ENCODE results near the gene AMACR.
A peak's percentile ranks its signal among the peaks of the same experiment; 100 is the strongest.
"Not testable (repeated sequence)": the region's sequence is repeated elsewhere in the genome, so short reads cannot be mapped to it uniquely, and the experiment has no call there.

Gene AMACR

DNA sequence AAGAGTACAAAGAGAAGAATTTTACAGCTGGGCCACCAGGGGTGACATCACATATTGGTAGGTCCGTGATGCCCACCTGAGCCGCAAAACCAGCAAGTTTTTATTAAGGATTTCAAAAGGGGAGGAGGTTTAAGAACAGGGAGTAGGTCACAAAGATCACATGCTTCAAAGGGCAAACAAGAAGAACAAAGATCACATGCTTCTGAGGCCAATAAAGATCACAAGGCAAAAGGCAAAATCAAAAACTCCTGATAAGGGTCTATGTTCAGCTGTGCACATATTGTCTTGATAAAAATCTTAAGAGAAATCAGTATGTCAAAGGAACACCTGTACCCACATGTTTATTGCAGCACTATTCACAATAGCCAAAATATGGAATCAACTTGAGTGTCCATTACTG, 2.3 kb upstream of the AMACR start:
- DNase-seq (ENCODE audit: low spot score in 2 of 2); H3K27me3 ChIP-seq (ENCODE audit: low read depth); H3K9me3 ChIP-seq; in situ Hi-C loops (cut with MboI; ENCODE audit: low sequenced_read_pairs); H3K36me3 ChIP-seq (replicated peaks); H3K4me3 ChIP-seq: not testable (repeated sequence)
- H3K4me1 ChIP-seq: peaks cover 12% of the 10 kb centered on the region

DNA sequence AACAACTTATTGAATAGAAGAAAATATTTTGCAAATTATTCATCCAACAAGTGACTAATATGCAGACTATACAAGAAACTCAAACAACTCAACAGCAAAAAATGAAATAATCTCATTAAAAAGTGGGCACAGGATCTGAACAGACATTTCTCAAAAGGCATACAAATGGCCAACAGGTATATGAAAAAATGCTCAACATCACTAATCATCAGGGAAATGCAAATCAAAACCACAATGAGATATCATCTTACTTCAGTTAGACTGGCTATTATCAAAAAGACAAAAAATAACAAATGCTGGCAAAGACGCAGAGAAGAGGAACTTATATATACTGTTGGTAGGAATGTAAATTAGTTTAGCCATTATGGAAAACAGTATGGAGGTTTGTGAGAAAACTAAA, 1.8 kb upstream of the AMACR start:
- Histone ChIP-seq H3K4me3 (no peak overlapping the region), H3K9me3 (no peaks in the 10 kb centered on the region), H3K27me3 (ENCODE audit: low read depth) (no peaks in the 10 kb centered on the region), H3K4me1 (peaks cover 12% of the 10 kb centered on the region), H3K36me3 (replicated peaks) (no peaks in the 10 kb centered on the region)
- DNase-seq (ENCODE audit: low spot score in 2 of 2): no peak
- in situ Hi-C loops (cut with MboI; ENCODE audit: low sequenced_read_pairs): no loop called here

DNA sequence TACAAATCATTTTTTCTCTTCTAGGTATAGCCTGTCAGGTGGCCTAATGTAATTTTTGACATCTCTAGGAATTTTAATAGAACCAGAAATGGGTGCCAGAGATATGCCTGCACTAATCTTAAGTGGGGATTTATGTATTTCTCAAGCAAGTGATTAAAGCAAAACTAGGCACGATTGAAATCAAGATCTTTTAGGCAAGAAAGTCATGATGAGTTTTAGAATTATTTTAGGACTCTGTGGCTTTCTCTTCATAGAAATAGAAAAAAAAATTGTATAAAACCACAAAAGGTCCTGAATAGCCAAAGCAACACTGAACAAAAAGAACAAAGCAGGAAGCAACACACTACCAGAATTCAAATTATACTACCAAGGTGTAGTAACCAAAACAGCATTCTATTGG, 952 bp upstream of the AMACR start:
- in situ Hi-C loops (cut with MboI; ENCODE audit: low sequenced_read_pairs): no loop called here

DNA sequence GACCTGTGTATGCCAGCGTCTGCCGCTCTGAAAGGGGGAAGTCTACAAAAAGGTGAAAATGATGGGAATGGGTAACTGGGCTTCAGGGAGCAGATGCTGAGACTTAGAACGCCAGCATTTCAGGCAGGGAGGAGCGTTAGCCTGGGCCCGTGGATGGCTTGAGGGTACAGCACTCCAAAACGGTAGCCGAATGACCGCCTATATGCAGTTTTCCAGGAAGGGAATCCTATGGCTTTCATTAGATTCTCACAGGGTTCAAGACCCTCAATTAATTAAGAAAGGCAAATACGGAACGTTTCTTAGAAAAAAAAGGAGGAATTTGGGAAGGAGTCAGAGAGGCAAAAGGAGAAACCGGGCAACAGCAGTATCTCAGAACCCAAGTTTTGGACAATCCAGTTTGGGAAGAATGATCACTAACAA, 639 bp downstream of the AMACR start:
- H3K36me3 ChIP-seq (replicated peaks): no peaks in the 10 kb centered on the region
- in situ Hi-C loops (cut with MboI; ENCODE audit: low sequenced_read_pairs): no loop called here
- H3K4me1 ChIP-seq: peaks cover 12% of the 10 kb centered on the region
- H3K4me3 ChIP-seq: peak overlapping the region; percentile 75
- no peaks in the 10 kb centered on the region for H3K27me3 ChIP-seq (ENCODE audit: low read depth)
- no peaks in the 10 kb centered on the region for H3K9me3 ChIP-seq
- DNase-seq (ENCODE audit: low spot score in 2 of 2): peak; percentile 10 to 12

More for the DNA sequence above, 952 bp upstream of the AMACR start:
- Histone ChIP-seq H3K4me1 (peaks cover 12% of the 10 kb centered on the region), H3K27me3 (ENCODE audit: low read depth) (no peaks in the 10 kb centered on the region), H3K9me3 (no peaks in the 10 kb centered on the region), H3K4me3 (peak overlapping the region; percentile 75), H3K36me3 (replicated peaks) (no peaks in the 10 kb centered on the region)
- DNase-seq (ENCODE audit: low spot score in 2 of 2): no peak

DNA sequence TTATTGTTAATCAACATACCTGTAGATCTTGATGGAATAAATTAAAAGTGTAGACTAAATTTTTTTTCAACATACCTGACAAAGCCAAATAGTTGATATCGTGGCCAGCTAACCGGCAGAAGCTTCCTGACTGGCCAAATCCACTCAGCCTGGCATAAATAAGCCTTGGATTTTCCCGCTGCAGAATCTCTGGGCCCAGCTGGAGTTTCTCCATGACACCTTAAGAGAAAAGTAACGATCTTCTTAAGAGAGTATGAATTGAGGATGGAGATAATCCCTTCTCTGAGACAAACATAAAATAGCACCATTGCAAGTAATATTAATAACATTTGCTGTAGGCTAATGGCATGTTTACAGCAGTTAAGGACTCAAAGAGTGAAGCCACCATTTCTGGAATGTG, 2.2 kb downstream of the AMACR start:
- Histone ChIP-seq H3K4me1 (peaks cover 12% of the 10 kb centered on the region), H3K27me3 (ENCODE audit: low read depth) (no peaks in the 10 kb centered on the region), H3K4me3 (no peak overlapping the region), H3K9me3 (no peaks in the 10 kb centered on the region), H3K36me3 (replicated peaks) (no peaks in the 10 kb centered on the region)
- in situ Hi-C loops (cut with MboI; ENCODE audit: low sequenced_read_pairs): no loop called here
- no peak for DNase-seq (ENCODE audit: low spot score in 2 of 2)

DNA sequence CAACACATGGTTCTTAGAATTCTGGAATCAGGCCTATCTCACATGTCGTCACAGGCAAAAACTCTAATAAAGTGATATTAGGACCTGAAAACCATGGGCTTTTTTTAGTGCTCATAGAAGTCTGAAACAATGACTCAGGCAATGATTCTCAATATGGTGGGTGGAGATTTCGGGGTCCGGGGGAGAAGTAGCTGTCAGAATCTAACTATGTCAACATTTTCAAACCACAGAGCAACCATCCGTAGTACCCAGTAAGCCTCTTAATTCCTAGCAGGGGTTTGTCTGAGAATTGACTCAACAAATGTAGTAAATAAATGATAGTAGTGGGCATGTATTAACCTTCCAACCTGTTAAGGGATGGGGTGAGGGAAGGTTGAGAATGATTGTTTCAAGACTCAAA, 2.6 kb downstream of the AMACR start:
- Histone ChIP-seq H3K4me1 (peaks cover 12% of the 10 kb centered on the region), H3K27me3 (ENCODE audit: low read depth) (no peaks in the 10 kb centered on the region), H3K4me3 (no peak overlapping the region), H3K36me3 (replicated peaks) (no peaks in the 10 kb centered on the region), H3K9me3 (no peaks in the 10 kb centered on the region)
- in situ Hi-C loops (cut with MboI; ENCODE audit: low sequenced_read_pairs): no loop called here
- DNase-seq (ENCODE audit: low spot score in 2 of 2): no peak

DNA sequence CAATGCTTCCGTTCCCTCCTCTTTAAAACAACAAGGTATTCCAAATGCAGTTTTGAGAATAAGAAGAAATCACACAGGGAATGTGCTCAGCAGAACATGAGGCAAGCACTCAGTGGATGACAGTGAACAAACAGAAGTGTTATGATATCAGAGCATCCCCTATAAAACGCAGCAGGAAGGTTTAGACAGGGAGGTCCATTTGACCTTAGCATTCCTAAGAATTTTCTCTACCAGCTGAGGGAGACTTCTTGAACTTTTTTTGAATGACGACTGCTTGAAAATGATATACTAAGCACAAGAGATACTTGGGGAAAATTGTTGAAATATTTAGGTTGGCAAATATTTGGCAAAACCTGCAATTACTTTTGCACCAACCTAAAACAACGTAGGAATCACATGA, 3.9 kb downstream of the AMACR start:
- H3K36me3 ChIP-seq (replicated peaks): no peaks in the 10 kb centered on the region
- no peak overlapping the region for H3K4me3 ChIP-seq
- no peaks in the 10 kb centered on the region for H3K9me3 ChIP-seq
- peaks cover 7% of the 10 kb centered on the region for H3K4me1 ChIP-seq
- H3K27me3 ChIP-seq (ENCODE audit: low read depth): no peaks in the 10 kb centered on the region
- no peak for DNase-seq (ENCODE audit: low spot score in 2 of 2)
- in situ Hi-C loops (cut with MboI; ENCODE audit: low sequenced_read_pairs): no loop called here

DNA sequence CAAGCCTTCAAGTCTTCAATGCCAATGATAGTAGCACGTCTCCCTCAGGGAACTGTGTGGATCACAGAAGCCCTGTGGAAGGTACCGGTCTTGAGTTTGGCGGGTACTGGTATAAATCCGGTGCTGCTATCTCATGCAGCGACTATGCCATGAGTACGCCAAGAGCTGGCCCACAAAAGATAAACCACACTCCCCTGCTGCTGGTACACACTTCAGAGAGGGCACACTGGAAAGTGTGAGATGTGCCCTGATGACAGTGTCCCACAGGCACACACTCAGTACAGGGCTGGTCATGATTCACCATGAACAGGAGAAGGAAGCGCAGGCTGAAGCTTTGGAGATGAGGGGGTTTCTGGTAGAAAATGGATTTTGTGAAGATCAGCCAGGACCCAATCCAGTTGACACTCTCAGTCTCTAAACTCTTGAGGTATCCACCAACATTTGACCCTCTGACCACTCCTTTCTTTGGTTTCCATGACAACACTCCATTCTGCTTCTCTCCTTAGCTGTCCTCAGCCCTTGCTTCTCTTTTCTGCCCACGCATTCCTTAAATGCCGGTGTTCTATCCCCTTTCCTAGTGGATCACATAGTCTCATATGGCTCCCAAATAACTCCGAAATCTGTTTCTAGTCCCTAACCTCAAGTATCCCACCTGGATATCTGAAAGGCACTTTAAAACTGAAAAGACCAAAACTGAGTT, 5.1 kb downstream of the AMACR start:
- Histone ChIP-seq H3K4me1 (peaks cover 4% of the 10 kb centered on the region; the same call in 1 of the 2 replicates), H3K27me3 (ENCODE audit: low read depth) (no peaks in the 10 kb centered on the region), H3K9me3 (no peaks in the 10 kb centered on the region), H3K4me3 (no peak overlapping the region), H3K36me3 (replicated peaks) (no peaks in the 10 kb centered on the region)
- peak; percentile 10 to 24 for DNase-seq (ENCODE audit: low spot score in 2 of 2)
- in situ Hi-C loops (cut with MboI; ENCODE audit: low sequenced_read_pairs): no loop called here

DNA sequence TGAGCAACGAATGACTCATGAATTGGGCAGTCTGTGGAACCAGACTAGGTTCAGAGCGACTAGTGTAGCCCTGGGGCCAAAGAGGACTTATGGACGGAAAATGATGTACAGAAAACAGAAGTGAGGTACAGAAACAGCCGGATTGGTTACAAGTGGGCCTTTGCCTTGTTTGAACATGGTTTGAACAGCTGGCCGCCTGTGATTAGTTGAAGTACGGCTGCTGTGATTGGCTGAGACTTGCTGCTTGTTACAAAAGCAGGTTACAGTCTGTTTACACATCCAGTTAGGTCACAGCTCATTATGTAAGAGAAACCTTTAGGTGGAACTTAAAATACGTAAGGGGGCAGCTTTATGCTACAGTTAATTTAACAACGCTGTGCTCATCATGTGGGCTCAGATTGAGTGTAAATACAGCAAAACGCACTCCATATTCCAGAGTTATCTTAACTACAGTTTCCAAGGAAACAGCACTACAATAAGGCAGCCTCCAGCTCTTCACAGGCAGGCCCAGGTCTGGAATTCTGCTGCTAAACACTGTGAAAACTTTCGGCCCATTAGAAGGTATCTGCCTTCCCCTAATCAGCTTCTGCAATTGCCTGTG, 6.5 kb downstream of the AMACR start:
- in situ Hi-C loops (cut with MboI; ENCODE audit: low sequenced_read_pairs): no loop called here
- Histone ChIP-seq H3K9me3 (no peaks in the 10 kb centered on the region), H3K27me3 (ENCODE audit: low read depth) (no peaks in the 10 kb centered on the region), H3K4me1 (no peaks in the 10 kb centered on the region; the same call in 1 of the 2 replicates), H3K36me3 (replicated peaks) (no peaks in the 10 kb centered on the region), H3K4me3 (no peak overlapping the region)
- no peak for DNase-seq (ENCODE audit: low spot score in 2 of 2)

DNA sequence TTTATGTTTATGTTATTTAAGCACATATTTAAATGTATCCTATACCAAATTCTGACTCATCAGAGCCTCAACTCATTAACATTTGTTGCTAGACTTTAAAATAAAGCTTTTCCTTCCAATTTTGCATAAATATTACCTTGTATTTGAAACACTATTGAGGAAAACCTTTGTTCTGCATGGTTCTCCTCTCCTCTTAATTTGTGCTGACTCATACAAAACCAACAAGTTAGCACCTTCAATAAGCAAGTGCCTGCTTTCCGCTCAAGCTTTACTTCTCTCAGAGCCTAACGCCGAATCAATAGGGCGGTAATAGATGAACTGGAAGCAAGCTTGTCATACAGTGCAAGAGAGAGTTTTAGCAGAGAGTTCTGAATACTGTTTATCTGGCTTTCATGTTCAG, 7.9 kb downstream of the AMACR start:
- H3K9me3 ChIP-seq: no peaks in the 10 kb centered on the region
- in situ Hi-C loops (cut with MboI; ENCODE audit: low sequenced_read_pairs): no loop called here
- no peak for DNase-seq (ENCODE audit: low spot score in 2 of 2)
- H3K27me3 ChIP-seq (ENCODE audit: low read depth): no peaks in the 10 kb centered on the region
- no peaks in the 10 kb centered on the region; the same call in 1 of the 2 replicates for H3K4me1 ChIP-seq
- no peaks in the 10 kb centered on the region for H3K36me3 ChIP-seq (replicated peaks)
- no peak overlapping the region for H3K4me3 ChIP-seq

DNA sequence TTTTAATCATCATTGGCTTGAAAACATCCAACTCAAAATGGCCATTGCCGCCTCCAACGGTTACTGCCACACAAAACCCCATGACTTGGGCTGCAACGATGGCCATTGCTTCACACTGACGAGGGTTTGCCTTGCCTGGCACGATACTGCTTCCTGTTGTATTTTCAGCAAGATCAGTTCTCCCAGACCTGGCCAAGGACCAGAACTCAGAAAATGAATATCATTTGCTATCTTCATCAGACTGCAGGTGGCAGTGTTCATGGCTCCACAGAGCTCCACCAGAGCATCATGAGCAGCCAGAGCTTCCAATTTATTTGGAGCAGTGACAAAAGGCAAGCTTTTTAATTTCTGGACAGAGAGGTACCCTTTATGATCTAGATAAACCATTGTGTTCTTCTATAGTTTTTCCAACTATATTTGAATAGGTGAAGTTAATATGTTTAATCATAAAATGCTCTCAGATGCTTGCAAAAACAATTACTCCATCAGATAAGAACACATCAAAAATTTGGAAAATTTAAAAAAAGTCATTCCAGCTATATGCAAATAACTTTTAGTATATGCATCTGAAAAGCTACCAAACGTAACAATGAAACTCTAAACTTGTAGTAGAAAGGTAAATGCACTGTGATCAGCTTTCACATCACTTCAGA, 10.4 kb downstream of the AMACR start:
- Histone ChIP-seq H3K4me3 (no peak overlapping the region), H3K9me3 (no peaks in the 10 kb centered on the region), H3K36me3 (replicated peaks) (no peaks in the 10 kb centered on the region), H3K4me1 (no peaks in the 10 kb centered on the region; the same call in 1 of the 2 replicates), H3K27me3 (ENCODE audit: low read depth) (no peaks in the 10 kb centered on the region)
- in situ Hi-C loops (cut with MboI; ENCODE audit: low sequenced_read_pairs): no loop called here
- peak; percentile 48 to 57 for DNase-seq (ENCODE audit: low spot score in 2 of 2)

DNA sequence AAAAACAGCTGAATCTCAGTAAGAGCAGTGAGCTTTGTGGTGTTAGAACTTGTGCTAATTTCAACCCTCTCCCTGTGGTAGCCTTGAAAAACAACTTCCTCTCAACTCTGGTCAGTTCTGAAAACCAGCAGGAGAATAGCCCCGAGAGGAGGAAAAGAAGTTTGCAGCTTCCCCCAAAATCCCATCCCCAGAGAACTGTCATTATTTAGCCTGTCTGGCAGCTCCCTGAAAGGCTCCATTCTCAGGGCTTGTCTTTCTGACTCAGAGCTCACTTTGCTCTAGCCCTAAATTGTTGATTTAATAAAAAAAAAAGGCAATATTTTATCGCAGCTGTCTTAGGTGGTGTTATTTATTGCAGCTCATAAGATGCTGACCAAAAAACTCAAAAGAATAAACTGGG, 12.0 kb downstream of the AMACR start:
- no peaks in the 10 kb centered on the region for H3K27me3 ChIP-seq (ENCODE audit: low read depth)
- H3K4me1 ChIP-seq: no peaks in the 10 kb centered on the region; the same call in 1 of the 2 replicates
- H3K36me3 ChIP-seq (replicated peaks): no peaks in the 10 kb centered on the region
- in situ Hi-C loops (cut with MboI; ENCODE audit: low sequenced_read_pairs): no loop called here
- no peaks in the 10 kb centered on the region for H3K9me3 ChIP-seq
- no peak overlapping the region for H3K4me3 ChIP-seq
- DNase-seq (ENCODE audit: low spot score in 2 of 2): no peak

DNA sequence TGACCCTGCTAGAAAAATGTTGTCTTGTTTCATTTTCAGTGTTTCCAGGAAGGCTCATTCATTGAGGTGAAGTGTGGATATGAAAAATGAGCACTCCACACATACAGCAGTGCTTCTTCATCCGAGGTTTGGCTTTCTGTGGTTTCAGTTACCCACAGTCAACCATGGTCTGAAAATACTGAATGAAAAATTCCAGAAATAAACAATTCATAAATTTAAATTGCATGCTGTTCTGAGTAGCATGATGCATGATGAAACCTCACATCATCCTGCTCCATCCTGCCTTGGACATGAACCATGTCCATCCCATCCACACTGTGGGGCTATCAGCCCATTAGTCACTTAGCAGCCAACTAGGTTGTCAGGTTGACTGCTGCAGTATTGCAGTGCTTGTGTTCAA, 13.0 kb downstream of the AMACR start:
- no peaks in the 10 kb centered on the region for H3K27me3 ChIP-seq (ENCODE audit: low read depth)
- no peaks in the 10 kb centered on the region; the same call in 1 of the 2 replicates for H3K4me1 ChIP-seq
- in situ Hi-C loops (cut with MboI; ENCODE audit: low sequenced_read_pairs): no loop called here
- no peak overlapping the region for H3K4me3 ChIP-seq
- no peaks in the 10 kb centered on the region for H3K36me3 ChIP-seq (replicated peaks)
- no peak for DNase-seq (ENCODE audit: low spot score in 2 of 2)
- H3K9me3 ChIP-seq: no peaks in the 10 kb centered on the region

DNA sequence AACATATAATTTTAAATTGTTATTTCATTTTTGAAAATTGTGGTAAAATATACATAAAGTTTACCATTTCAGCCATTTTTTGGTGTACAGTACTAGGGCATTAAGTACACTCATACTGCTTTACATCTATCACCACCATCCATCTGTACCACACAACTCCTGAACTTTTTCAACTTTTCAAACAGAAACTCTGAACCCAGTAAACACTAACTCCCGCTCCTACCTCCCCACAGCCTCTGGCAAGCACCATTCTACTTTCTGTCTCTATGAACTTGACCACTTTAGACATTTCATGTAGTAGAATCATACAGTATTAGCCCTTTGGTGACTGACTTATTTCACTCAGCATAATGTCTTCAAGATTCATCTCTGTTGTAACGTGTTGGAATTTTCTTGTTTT, 15.0 kb downstream of the AMACR start:
- H3K9me3 ChIP-seq: no peaks in the 10 kb centered on the region
- DNase-seq (ENCODE audit: low spot score in 2 of 2): no peak
- H3K4me3 ChIP-seq: no peak overlapping the region
- no peaks in the 10 kb centered on the region for H3K36me3 ChIP-seq (replicated peaks)
- H3K4me1 ChIP-seq: no peaks in the 10 kb centered on the region
- in situ Hi-C loops (cut with MboI; ENCODE audit: low sequenced_read_pairs): no loop called here
- no peaks in the 10 kb centered on the region for H3K27me3 ChIP-seq (ENCODE audit: low read depth)

Measured in HAP-1 (cell line).